ENCODE measurements around the gene ZNF580.
A peak's percentile ranks its signal among the peaks of the same experiment; 100 is the strongest.

Gene ZNF580

DNA sequence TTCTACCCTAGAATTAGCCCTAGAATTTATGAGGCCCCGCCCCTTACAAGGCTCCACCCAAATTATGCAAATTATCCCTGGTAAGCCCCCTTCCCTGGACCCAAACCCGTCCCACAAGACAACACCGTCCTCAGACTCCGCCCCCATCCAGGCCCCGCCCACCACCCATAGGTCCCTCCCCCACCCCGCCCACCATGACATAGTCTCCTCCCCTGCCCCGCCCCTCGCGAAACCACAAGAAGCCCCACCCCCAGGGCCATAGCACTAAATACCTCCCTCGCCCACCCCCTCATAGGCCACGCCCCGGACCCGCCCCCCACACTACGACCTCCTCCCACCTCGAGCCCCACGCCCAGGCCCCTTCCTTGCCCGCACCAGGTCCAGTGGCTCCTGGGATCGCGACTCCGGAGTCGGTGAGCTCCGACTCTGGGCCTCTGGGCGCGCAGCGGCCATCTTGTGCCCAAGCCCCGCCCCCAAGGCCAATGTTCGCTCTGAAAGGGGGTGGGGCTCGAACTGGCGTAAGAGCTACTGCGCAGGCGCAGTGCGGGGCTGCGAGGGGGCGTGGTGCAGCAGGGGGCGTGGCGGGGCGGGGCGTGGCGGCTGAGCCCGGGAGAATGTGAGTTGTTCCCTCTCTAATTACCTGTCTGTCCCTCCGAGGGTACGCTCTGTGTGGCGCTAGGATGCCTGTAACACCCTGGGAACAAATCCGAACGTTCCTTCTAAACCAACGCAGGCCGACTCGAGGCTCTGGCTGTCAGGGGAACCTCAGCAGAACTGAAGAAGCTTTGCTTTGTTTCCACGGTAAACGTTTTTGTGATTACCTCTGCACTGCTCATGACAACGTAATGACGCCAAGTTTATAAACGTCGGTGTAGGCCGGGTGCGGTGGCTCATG is 16.4 kb upstream of the ZNF580 start, which contains the start of gene ZNF784:
Gene ZNF784, minus strand, starts transcription at position 458 of the 895 bp plus-strand sequence. Its CDS starts 5 bp downstream, at position 453.
- DNase-seq (ENCODE audit: low spot score), result peak; percentile 97

DNA sequence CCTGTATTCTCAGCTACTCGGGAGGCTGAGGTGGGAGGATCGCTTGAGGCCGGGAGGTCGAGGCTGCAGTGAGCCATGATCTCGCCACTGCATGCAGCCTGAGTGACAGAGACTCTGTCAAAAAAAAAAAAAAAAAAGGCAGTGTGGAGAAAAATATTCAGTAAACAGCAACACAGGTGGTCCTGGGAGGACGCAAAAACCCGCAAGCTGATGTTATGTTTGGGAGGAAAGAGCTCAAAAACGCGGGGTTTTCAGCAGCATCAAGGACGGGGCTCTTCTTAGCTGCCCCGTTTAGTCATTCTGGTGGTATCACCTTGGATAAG is 15.8 kb upstream of the ZNF580 start:
- DNase-seq (ENCODE audit: low spot score), result no peak

DNA sequence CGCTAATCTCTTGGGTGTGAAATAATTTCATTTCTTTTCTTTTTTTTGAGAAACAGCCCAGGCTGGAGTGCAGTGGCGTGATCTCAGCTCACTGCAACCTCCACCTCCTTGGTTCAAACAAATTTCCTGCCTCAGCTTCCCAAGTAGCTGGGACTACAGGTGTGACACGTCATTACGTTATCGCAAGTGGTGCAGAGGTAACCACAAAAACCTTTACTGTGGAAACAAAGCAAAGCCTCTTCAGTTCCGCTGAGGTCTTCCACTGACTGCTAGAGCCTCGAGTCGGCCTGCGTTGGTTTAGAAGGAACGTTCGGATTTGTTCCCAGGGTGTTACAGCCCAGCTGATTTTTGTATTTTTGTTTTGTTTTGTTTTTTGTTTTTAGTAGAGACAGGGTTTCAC is 14.5 kb upstream of the ZNF580 start:
- no peak for DNase-seq (ENCODE audit: low spot score)

DNA sequence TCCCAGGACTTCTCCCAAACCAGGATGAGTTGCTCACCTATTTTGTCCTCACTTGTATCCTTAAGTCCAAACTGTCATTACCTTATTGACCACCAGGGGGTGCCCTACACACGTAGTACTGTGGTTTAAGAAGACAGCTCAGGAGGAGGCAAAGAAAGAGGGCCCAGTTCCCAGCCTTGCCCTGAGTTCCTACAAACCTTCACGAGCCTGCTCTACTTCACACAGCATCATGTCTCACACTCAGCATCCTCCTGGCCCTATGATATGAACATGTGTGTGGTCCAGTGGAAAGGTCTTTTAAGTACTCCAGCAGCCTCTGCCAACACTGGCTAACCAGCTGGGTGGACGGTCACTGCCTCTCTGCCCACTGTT is 8.4 kb upstream of the ZNF580 start:
- peak; percentile 93 for DNase-seq (ENCODE audit: low spot score)

DNA sequence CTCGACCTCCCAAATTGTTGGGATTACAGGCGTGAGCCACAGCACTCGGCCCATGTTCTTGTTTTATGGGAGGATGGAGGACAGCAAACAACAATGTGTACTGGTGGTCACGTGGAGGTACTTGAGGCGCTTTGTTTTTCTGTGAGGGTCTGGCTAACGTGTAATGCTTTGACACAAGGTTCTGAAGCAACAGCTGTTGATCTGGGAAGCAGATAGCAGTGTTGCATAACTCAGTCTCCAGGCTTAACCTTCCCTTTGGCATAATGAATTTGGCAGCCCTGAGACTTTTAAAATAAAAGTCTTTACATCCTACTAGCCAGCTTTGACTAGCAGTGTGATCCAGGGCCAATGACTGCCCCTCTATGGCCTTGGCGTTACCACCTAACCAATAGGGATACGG is 6.9 kb upstream of the ZNF580 start:
- no peak for DNase-seq (ENCODE audit: low spot score)

DNA sequence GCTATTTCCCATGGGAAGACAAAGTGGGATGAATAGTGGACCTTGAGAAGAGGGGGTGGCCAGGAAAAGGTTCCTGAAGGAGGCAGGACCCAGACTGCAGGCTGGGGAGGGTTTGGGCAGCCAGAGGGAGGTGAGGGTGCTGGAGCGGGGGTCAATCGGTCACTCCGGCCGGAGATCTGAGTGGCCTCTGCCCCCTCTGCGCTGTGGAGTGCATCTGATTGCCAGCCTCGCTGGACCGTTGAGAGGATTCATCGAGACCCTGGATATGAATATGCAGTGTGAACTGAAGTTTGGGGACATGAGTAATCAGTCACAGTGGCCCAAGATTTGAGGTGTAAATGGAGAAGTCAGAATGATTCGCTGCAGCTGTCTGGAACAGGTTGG is 5.5 kb upstream of the ZNF580 start:
- no peak for DNase-seq (ENCODE audit: low spot score)

DNA sequence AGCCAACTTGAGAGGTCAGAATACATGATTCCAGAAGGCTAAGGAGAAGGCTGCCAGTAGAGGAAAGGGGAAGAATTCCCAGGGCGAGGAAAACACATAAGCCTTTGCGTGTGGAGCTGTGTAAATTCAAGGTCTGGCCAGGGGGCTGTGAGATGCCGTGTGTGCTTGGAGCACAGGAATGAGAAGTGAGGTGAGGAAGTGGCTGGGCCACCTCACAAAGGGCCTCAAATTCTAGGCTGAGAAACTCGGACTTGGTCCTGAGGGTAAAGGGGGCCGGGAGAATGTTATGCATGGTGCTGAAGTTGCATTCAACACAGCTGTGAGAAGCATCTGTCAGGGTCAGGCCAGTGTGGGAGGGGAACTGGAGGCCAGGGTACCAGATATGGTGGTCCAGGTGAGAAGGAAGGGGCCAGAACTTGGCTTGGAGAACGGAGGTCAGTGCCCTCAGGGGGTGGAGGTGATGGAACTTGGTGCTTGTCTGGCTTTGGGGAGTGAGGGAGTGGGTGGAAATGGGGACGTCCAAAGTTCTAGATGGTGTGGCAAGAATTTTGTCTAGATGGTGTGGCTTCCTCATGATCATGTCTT is 4.9 kb upstream of the ZNF580 start:
- no peak for DNase-seq (ENCODE audit: low spot score)

DNA sequence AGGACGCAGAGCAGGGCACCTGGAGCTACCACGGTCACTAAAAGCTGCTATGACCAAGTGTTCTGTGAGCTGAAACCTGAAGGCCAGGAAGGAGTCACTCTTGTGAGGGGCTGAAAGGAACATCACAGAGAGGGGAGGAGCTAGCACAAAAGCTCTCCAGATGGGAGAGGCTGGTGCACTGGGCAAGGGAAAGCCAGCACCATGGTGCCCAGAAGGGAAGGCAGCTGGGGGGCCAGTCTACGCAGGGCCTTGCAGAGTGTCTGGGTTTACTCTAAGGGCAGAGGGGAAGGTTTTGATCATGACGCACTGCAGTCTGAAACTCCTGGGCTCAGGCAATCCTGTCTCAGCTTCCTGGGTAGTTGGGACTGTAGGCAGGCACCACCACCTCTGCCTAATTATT is 4.1 kb upstream of the ZNF580 start:
- DNase-seq (ENCODE audit: low spot score), result no peak

DNA sequence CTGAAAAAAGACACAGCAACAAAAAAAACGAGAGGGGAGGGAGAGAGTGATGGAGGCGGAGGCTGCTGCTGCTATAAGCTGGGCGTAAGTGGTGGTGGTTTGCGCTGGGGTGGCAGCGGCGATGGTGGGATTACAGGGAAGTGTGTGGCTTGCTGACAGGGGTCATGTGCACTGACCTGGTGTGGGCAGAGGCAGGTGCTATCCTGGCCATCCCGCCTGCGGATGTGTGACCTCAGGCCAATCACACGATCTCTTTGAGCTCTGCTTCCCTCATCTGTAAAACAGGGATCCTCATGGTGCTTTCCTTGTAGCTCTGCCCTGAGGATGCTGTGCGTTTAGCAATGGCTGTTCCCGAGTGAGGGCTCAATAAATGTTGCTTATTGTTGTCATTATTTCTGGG is 3.3 kb upstream of the ZNF580 start:
- no peak for DNase-seq (ENCODE audit: low spot score)

DNA sequence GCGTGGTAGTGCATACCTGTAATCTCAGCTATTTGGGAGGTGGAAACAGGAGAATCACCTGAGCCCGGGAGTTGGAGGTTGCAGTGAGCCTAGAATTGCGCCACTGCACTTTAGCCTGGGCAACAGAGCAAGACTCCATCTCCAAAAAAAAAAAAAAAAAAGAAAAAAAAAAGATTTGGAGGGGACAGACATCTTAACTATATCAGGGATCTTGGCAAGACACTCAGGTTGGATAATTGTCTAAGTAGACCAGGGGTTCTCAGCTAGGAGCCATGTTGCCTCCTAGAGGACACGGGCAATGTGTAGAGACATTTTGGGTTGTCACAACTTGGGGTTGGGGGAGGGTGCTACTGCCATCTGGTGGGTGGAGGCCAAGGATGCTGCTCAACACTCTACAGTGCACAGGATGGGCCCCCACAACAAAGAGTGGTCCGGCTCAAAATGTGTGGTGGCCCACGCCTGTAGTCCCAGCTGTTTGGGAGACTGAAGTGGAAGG is 1.9 kb upstream of the ZNF580 start:
- DNase-seq (ENCODE audit: low spot score), result peak; percentile 63

DNA sequence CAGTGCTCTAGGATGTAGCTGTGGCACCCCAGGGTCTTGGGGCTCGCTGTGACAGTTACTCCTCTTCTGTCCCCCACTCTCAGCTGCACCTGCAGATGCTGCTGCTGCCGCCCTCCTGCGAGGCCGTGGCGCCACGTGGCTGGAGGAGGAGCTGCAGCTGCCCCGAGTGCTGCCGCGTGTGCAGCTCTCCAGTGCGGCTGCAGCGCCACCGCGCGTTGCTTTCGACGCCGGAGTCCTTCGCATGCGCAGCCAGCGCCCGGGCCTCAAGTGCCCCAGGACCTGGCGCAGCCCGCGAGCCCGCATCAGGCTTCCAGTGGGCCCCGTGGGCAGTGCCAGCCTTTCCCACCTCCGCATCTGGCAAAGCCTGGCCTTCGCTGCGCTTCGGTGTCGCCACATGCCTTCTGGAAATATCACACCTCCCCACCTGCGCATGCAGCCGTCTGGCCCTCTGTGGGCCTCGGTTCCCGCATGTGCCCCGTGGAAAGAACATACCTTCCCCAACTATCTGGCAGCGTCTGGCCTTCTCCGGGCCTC is 692 bp upstream of the ZNF580 start:
- peak; percentile 71 for DNase-seq (ENCODE audit: low spot score)

DNA sequence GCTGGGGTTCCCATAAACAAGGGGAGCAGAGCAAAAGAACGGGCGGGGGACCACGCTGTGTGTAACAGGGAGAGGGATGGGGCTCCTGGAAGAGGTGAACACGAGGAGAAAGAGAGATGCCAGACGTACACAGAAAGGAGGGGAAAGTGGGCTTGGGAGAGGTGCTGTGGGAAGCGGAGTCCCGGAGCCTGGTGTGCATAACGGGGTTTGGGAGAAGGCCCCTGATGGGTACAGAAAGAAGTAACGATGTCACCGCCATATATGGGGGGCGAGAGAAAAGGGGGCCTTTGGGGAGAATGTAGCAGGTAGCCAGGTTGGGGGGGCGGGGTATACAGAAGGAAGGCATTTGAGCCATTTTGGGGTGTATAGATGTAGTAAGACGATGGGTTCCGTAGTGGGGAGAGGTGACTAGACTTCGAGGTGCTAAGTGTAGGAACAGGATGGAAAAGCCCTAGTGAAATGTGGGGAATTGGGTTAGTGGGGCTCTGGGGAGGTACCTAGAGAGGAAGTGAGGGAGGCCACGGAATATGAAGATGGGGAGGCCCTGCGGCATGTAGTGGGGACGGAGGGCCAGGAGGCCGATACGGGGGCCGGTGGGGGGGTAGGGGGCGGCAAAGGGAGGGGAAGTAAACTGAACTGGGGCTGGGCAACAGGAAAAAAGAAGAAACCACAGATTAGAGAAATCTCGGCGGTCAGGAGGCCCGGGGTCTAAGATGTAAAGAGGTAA is 787 bp downstream of the ZNF580 start:
- no peak for DNase-seq (ENCODE audit: low spot score)

DNA sequence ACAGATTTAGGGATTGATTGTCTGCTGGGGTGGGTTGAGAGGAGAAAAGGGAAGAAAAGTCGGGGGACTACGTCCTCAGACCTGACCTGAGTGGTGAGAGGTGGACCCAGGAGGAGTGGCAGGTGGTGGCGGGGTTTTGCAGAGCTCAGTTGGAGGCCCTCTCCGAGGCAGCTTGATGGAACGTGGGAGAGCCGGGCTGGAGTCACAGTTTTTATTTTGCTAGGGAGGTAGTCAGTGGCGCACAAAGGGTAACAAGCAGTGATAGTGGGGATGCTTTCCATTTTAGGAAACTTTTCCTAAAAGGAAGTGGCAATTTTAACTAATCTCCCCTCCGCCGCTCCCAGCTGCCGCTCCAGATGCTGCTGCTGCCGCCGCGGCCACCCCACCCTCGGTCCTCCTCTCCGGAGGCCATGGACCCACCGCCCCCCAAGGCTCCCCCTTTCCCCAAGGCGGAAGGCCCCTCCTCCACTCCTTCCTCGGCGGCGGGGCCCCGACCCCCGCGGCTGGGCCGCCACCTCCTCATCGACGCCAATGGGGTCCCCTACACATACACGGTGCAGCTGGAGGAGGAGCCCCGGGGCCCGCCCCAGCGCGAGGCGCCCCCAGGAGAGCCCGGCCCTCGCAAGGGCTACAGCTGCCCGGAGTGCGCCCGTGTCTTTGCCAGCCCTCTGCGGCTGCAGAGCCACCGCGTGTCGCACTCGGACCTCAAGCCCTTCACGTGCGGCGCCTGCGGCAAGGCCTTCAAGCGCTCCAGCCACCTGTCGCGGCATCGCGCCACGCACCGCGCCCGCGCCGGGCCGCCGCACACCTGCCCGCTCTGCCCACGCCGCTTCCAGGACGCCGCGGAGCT is 1.6 kb downstream of the ZNF580 start:
- no peak for DNase-seq (ENCODE audit: low spot score)

DNA sequence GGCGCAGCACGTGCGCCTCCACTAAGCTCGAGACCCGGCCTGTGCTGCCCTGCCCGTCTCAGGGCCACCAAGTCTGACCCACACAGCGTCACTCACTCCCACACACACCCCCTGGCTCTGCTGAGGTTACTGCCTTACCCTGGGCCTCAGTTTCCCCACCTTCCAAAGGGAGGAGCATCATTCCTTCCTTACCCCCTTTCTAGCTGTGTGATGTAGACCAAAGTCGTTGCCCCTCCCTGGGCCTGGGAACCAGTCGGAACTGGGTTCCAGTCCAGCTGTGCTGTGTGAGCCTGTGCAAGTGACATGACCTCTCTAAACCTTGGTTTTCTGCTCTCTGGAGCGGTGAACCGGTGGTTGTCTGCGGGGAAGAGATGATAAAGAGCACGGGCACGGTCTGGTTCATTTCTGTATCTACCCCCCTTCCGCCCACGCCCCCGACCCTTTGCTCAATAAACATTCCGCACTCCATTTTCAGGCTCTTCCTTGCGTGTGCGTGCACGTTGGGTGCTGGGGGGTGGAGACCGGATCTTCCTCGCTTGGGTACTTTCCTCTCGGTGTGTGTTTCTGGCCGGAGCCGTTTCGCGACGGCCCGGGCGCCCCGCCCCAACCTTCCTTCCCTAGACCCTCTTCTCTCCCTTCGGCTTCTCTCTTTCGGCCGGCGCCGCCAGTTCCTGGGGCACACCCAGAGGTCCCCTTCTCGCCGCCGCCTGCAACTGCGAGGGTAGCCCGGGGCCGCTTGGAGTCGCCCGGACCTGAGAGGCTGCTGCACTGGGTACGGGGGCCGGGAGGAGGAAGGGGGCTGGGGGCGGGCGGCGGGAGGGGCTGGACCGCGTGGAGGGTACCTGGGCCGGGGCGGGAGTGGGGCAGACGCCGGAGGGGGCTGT is 2.4 kb downstream of the ZNF580 start, which contains the start of gene ZNF581:
Gene ZNF581, plus strand, starts transcription at position 647 of the 884 bp plus-strand sequence. CDS start 923 bp downstream, outside the sequence.
- DNase-seq (ENCODE audit: low spot score), result peak; percentile 70

DNA sequence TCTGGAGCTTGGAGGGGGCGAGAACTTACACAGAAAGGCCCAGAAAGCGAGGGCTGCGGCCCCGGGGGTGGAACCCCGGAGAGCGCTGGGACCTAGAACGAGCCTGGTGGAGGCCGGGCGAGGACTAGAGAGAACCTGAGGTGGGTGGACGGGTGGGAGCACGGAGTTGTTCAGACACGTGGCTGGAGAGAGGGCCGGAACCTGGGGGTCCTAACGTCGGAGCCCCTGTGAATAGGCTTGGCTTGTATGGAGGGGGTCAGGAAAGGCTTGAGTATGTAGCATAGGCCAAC is 3.0 kb downstream of the ZNF580 start:
- DNase-seq (ENCODE audit: low spot score), result no peak

DNA sequence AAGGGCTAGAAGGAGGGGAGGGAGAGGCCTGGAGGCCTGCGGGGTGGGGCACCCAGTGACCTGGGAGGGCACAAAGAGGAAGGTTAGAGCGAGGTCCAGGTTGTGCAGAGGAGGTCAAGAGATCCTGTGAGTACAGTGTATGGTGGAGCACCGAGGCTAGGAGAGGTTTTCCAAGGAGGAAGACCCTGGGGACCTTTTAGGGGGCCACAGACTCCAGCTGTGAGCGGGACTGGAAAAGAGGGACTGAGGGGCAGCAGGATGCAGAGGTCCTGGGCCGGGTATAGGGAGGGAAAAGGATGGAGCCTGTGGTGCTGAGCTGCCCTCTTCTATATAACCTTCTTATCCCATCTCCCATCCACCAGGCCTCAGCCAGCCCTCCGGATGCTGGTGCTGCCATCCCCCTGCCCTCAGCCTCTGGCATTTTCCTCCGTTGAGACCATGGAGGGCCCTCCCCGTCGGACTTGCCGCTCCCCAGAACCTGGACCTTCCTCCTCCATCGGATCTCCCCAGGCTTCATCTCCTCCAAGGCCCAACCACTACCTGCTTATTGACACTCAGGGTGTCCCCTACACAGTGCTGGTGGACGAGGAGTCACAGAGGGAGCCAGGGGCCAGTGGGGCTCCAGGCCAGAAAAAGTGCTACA is 3.5 kb downstream of the ZNF580 start:
- DNase-seq (ENCODE audit: low spot score), result no peak

DNA sequence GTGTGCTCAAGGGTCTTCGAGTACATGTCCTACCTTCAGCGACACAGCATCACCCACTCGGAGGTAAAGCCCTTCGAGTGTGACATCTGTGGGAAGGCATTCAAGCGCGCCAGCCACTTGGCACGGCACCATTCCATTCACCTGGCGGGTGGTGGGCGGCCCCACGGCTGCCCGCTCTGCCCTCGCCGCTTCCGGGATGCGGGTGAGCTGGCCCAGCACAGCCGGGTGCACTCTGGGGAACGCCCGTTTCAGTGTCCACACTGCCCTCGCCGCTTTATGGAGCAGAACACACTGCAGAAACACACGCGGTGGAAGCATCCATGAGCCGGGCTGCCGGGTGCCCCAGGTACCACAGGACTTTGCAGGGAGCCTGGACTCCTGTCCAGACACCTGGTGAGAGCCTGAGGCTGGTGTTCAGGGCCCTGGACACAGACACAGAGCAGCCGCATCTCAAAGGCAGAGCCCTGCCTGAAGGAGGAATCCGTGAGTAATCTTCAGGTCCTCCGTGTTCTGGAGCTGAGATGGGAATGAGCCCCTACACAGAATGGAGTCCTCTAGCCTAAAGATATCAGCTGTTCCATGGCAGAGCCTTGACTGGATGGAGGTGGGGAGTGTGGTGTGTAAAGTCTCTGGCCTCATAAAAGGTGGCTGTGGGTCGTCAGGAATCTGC is 4.2 kb downstream of the ZNF580 start:
- DNase-seq (ENCODE audit: low spot score), result no peak

DNA sequence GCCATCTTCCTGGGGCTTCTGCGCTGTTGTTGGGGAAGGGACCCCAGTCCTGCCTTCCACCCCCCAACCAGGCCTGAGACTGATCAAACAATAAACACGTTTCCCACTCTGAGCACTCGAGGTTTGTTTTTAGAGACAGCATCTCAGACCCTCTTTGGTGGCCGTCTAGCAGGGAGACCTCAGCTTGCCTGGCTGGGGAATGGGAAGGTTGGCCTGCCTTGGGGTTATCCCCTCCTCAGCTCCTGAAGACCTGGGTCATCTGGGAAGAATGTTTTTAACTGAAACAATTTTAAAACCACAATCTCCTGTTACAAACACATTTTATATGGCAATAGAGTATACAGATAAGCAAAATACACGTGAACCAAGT is 4.7 kb downstream of the ZNF580 start:
- DNase-seq (ENCODE audit: low spot score), result no peak

DNA sequence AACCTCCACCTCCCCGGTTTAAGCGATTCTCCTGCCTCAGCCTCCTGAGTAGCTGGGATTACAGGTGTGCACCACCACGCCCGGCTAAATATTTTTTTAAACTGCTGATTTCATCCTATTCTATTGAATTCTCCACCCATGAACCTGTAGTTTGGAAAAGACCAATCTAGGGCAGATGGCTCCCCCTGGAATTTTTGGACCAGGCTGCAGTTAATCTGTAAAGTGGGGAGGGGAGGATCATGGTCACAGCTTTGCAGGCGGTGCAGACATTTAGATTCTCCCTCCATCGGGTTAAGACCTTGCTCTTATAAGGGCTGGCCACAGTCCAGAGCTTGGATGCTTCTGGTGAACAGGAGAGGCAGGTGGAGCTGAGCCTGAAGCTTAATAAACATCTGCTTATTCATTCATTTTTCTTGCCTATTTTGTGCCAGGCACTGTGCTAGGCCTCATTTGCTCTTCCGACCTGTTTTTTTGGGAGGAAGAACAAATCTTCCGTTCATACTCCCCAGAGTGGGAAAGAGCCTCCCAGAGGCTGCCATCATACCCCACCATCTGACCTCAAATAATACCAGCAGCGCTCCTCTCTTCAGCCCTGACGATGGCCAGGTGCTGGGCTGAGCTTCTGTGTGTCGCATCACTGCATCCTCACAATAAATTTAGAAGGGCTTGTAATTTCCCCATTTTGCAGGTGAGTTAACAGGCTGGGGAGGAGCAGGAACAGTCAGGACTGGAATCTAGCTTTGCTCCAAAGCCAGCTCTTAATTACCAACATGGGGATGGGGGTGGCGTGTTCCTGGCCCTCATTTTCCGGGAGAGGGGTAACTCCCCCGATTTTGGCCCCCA is 6.3 kb downstream of the ZNF580 start:
- no peak for DNase-seq (ENCODE audit: low spot score)
